NCI-H2107 (cell line): ENCODE data around the gene MAPKAP1.

ENCODE experiments used
- DNase-seq: peaks from one replicate; lab custom pipeline; 2025; lab: John Stamatoyannopoulos, UW

Gene MAPKAP1

DNA sequence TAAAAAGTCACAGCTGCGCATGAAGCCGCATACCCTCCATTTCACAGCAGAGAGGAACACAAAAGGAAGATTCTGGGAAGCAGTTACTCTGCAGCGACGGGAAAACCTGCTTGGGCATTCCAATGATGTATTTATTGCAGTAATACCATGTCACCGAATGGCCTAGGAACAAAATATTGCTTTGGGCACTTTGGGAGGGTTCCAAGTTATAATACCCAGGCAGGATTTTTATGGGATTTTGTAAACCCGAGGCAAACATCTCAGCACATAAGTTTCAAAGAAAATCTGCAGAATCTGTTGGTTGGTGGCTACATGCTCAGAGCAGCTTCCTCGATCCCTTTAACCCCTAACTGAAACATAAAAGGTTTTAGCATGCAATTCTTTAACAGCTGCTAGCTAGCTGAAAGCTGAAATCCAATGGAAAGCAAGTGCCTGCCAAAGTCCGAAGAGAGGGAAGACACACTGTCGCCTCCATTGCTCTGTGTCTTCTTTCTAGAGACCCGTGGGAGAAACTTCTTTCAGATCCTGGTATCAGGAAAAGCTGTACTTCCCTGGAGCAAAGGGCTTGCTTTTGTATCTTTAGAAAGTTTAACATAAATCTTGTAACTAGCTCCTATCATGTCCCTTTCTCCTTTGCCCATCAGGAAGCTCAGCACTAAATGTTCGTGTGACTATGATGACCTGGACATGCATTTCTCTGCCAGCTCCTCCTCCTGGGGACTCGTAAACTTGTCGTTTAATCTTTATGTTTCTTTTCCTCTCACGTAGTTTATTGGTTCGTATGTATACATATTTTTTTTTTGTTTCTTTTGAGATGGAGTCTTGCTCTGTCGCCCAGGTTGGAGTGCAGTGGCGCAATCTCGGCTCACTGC, 195.0 kb downstream of the MAPKAP1 start:
- DNase-seq = no peak

DNA sequence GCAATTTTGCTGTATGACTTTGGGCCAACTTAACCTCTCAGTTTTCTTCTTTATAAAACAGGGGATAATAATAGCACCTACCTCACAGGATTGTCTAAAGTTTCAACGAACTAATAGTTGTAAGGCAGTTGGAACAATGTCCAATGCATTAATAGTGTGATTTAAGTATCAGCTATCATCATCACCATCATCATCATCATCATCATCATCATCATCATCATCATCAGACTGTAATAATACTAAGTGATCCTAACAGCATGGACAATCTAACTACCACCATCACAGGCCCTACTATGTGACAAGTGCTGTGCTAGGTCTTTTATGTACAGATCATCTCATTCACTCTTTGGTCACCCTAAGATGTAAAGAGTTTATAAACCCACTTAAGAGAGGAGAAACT, 196.0 kb downstream of the MAPKAP1 start:
- no peak for DNase-seq

- no peak for DNase-seq
Observed at GRCh38 chr9:125509476-125509875, 197.5 kb downstream of the MAPKAP1 start.

GRCh38 chr9:125508249-125508648, 198.8 kb downstream of the MAPKAP1 start:
- no peak for DNase-seq

- DNase-seq = no peak
Observed at GRCh38 chr9:125507226-125507625, 199.8 kb downstream of the MAPKAP1 start.

- DNase-seq = no peak
Observed at GRCh38 chr9:125505988-125506438, 201.0 kb downstream of the MAPKAP1 start.

GRCh38 chr9:125504616-125505015, 202.4 kb downstream of the MAPKAP1 start:
- no peak for DNase-seq

DNA sequence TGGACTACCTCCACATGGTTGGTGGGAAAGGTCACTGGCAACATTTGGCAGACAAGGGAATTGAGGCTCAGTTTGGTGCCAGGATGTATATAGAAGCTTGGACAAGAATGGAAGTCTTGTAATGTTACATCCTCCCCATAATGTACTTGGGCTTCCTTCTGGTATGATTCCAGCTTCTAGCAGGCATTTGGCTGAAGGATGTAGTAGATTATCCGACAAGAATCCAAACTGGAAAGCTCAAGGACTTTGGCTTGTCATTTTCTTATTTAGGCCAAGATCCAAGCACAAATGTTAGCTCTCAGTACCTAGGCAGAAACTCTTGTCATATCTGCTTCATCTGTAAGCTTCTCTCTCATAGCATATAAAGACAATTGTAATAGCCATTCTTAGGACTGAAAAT, 209.1 kb downstream of the MAPKAP1 start:
- no peak for DNase-seq

GRCh38 chr9:125497478-125497877, 209.5 kb downstream of the MAPKAP1 start:
- no peak for DNase-seq

DNA sequence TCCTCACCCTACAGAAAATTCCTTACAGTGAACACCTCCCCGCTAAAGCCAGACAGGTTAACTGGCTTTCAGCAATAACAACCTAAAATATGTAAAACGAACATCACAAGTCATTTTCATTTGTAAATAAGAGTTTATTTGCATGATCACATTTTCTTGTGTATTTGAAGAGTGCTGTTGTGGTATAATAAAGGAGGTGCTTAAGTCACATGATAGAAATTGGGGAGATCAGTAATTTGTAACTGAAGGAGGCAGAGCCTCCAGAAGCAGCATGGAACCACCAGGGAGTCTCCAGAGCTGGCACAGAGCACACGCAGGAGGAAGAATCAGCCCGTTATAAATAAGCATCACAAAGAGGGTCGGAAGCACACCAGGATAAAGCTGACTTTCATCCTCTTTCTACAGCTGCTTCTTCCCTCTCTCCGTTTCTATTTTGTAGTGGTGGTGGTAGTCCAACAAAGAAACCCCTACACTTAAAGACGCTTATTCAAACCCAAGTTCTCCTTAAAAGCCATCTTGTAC, 210.6 kb downstream of the MAPKAP1 start:
- no peak for DNase-seq

- DNase-seq = no peak
Observed at GRCh38 chr9:125495172-125496119, 211.6 kb downstream of the MAPKAP1 start.

- DNase-seq = no peak
Observed at GRCh38 chr9:125494653-125494915, 212.4 kb downstream of the MAPKAP1 start.

DNA sequence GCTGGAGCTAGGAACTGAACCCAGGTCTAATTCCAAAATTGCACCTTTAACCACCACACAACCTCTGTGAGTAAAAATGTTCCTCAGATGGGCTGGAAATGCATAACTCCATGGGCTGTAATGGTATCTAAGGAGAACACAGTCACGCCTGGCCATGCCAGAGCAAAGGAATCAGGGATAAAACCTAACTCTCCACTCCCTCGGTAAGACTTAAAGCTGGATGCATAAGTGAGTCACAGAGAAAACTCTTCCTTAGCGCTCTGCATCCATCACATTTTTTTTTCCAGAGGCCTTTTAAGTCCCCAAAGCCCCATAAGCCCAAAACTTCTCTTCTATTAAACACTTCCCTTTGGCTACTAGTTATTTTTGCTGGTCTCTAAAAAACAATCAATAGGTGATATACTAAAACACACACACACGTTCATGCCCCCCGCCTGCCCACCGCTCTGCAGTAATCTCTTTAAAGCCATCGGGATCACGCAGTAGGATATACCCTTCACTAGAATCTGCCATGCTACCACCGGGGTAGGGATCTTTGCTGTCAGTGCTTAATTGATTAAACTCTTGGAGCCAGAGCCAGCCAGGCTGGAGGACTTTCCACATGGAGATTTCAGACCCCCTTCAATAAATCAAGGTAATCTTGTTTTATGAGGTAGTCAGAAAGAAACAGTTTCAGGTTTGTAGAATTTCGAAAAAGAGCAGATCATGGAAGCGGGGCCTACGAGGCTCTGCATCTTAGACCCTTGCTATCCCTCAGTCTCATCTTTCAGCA, 212.9 kb downstream of the MAPKAP1 start:
- DNase-seq = no peak

- DNase-seq = no peak
Observed at GRCh38 chr9:125493384-125493783, 213.6 kb downstream of the MAPKAP1 start.

GRCh38 chr9:125492719-125493118, 214.3 kb downstream of the MAPKAP1 start:
- DNase-seq = no peak

GRCh38 chr9:125487842-125488241, 219.2 kb downstream of the MAPKAP1 start:
- DNase-seq = no peak

DNA sequence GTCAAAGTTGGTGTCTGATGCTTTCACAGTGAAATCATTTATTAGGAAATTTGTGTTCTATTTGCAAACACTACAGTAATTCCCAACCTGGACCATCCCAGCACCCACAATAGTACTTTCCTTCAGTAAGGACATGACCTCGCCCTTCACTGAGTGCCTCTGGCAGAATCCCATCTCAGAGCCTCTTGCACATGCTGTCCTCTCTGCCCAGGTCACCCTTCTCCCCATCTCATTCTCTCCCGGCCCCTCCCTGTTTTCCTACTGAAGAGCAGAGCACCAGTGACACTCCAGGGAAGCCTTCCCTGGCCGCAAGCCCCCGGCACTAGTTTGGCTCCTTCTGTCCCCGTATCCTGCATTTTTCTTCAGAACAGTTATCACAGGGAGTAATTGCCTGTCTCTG, 220.4 kb downstream of the MAPKAP1 start:
- DNase-seq = no peak

- DNase-seq = no peak
Observed at GRCh38 chr9:125486152-125486508, 220.9 kb downstream of the MAPKAP1 start.

GRCh38 chr9:125485471-125486151, 221.4 kb downstream of the MAPKAP1 start:
- no peak for DNase-seq

DNA sequence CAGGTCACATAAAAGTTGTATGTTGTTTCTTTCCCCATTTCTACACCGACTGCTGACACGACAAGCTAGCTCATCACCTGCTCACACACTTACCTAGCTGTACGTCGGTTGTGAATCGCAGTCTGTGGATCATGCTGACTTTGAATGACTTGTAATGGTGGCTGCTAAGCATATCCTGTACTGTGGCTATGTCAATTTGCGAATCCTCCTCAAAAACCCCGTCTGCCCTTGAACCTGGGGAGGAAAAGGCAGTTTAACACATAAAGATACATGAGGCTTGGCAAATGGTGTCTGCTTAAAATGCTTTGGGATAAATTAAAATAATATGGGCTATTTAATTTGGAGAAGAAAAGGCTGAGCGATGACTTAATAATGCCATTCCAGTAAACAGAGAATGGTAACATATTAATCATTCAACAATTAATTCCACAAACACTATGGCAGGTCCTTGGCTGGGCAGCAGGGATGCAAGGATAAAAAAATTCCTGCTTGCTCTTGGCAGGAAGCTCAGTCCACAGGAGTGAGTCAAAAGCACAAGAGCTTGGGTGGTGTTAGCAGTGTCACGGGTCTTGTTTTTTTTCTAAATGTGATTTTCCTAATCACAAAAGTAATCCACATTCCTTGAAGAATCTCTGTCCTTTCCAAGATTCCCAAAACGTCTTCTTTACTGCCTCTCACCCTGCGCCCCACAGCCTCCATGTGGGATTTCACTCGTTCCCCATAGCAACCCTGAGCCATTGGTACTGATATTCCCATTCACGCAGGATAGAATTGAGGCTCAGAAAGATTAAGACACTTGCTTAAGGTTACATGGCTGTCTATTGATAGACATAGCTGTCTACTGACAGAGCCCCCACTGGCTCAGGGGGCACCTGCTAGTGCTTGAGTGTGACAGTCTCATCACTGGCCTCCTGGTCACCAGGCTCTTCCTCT, 222.4 kb downstream of the MAPKAP1 start:
- no peak for DNase-seq
